HG03039 (cell line): ENCODE data around the gene UNC119.
"Not testable (repeated sequence)": the region's sequence is repeated elsewhere in the genome, so short reads cannot be mapped to it uniquely, and the experiment has no call there.

Experiments
- ATAC-seq: cut with Tn5 transposase; IDR thresholded peaks from one replicate; pipeline ENCODE4 v1.9.1; 2021; ENCODE audit warnings: mild to moderate bottlenecking, moderate library complexity; ENCODE audit not compliant: unreplicated experiment

UNC119 gene

GRCh38 chr17:28523876-28524275 lies 28.5 kb downstream of the UNC119 start:
- ATAC-seq, result no peak

- ATAC-seq, result no peak
These were observed 29.2 kb downstream of the UNC119 start for GRCh38 chr17:28523186-28523585.

GRCh38 chr17:28522281-28522680 lies 30.1 kb downstream of the UNC119 start:
- not testable (repeated sequence) for ATAC-seq

- ATAC-seq, result no peak
These were observed 30.9 kb downstream of the UNC119 start for GRCh38 chr17:28521311-28522085.

GRCh38 chr17:28520687-28521086 lies 31.7 kb downstream of the UNC119 start:
- no peak for ATAC-seq

GRCh38 chr17:28519236-28519635 lies 33.2 kb downstream of the UNC119 start:
- ATAC-seq, result no peak

- no peak for ATAC-seq
These were observed 33.8 kb downstream of the UNC119 start for GRCh38 chr17:28518578-28518977.

GRCh38 chr17:28518132-28518531 lies 34.3 kb downstream of the UNC119 start:
- no peak for ATAC-seq

- no peak for ATAC-seq
These were observed 36.9 kb downstream of the UNC119 start for GRCh38 chr17:28515518-28515917.

GRCh38 chr17:28514561-28515002 lies 37.8 kb downstream of the UNC119 start:
- no peak for ATAC-seq

- ATAC-seq, result no peak
These were observed 38.9 kb downstream of the UNC119 start for GRCh38 chr17:28513476-28513875.

GRCh38 chr17:28511858-28512461 lies 40.5 kb downstream of the UNC119 start:
- no peak for ATAC-seq

GRCh38 chr17:28509789-28510188 lies 42.6 kb downstream of the UNC119 start:
- no peak for ATAC-seq

GRCh38 chr17:28508211-28508724 lies 44.2 kb downstream of the UNC119 start:
- ATAC-seq, result no peak

- ATAC-seq, result no peak
These were observed 44.7 kb downstream of the UNC119 start for GRCh38 chr17:28507567-28508203.

- no peak for ATAC-seq
These were observed 45.5 kb downstream of the UNC119 start for GRCh38 chr17:28506763-28507487.

- no peak for ATAC-seq
These were observed 46.3 kb downstream of the UNC119 start, which contains the start of gene FOXN1 for GRCh38 chr17:28505986-28506665. FOXN1 (plus strand) TSS chr17:28506348; CDS start chr17:28523970, 17,622 bp downstream.

GRCh38 chr17:28503420-28503819 lies 49.0 kb downstream of the UNC119 start:
- ATAC-seq, result no peak

GRCh38 chr17:28501421-28502284 lies 50.8 kb downstream of the UNC119 start:
- ATAC-seq, result no peak
